H1 (cell line): Measurements from ENCODE around the gene TIAL1. TPM values are rescaled to one million over a fixed set of nuclear protein-coding genes. Genes with fewer than 3 reads are reported as not detected.

ENCODE experiments used
- CTCF ChIA-PET: fragments of 300-600 bp; sonication (Branson Sonifier 250); formaldehyde crosslinking; loops from one replicate; lab custom pipeline; 2021; ENCODE audit not compliant: partially characterized antibody; lab: Charles Lee
- POLR2A ChIA-PET: fragments of 300-600 bp; sonication (Branson Sonifier 250); formaldehyde crosslinking; loops from one replicate; lab custom pipeline; 2021; ENCODE audit warnings: inconsistent platforms; ENCODE audit not compliant: partially characterized antibody; lab: Charles Lee
- DNase-seq, 2 experiments: peaks; one replicate each; pipeline versions ENCODE4 v3.0.0 to v3.0.0-alpha.2; 2010 to 2022; ENCODE audit warnings: low spot score in 2 of 2, low read depth in 1 of 2, mixed read lengths in 1 of 2
- FAIRE-seq: peaks from 2 replicates; lab custom pipeline; 2011; peaks lifted over from hg19 to GRCh38; lab: Jason Lieb, UNC
- H2AFZ ChIP-seq: 2 replicates; pipeline ENCODE4 v1.8.1; 2012; ENCODE audit warnings: low read length, inconsistent platforms
- H2AK5ac ChIP-seq: 2 replicates; pipeline ENCODE4 v1.6.1; 2013; ENCODE audit warnings: low read depth, low read length
- H2BK120ac ChIP-seq: replicated peaks from 2 replicates; pipeline ENCODE3; 2013; ENCODE audit warnings: low read depth, low read length, inconsistent platforms
- H2BK12ac ChIP-seq: 2 replicates; pipeline ENCODE4 v1.6.1; 2013; ENCODE audit warnings: low read depth, low read length
- H2BK15ac ChIP-seq: 2 replicates; pipeline ENCODE4 v1.6.1; 2013; ENCODE audit warnings: low read length
- H2BK20ac ChIP-seq: 2 replicates; pipeline ENCODE4 v1.6.1; 2013; ENCODE audit warnings: low read length
- H2BK5ac ChIP-seq: 2 replicates; pipeline ENCODE4 v1.6.1; 2013; ENCODE audit warnings: low read depth, low read length
- H3K14ac ChIP-seq: 2 replicates; pipeline ENCODE4 v1.6.1; 2013; ENCODE audit warnings: inconsistent platforms; ENCODE audit not compliant: insufficient read length
- H3K18ac ChIP-seq: 2 replicates; pipeline ENCODE4 v1.6.1; 2013; ENCODE audit warnings: low read length; ENCODE audit errors: extremely low read depth
- H3K23ac ChIP-seq: 2 replicates; pipeline ENCODE4 v1.6.1; 2013; ENCODE audit warnings: inconsistent platforms; ENCODE audit not compliant: insufficient read length
- H3K23me2 ChIP-seq: 2 replicates; pipeline ENCODE4 v1.6.1; 2013; ENCODE audit warnings: low read depth, low read length
- H3K27ac ChIP-seq: 2 replicates; pipeline ENCODE4 v1.6.1; 2011; ENCODE audit warnings: low read depth, low read length, inconsistent platforms
- H3K27me3 ChIP-seq, 4 experiments: replicated peaks in 1 of 4; 1 replicate in 1 of 4; 2 replicates in 3 of 4; pipeline versions ENCODE4 v1.6.1 to v1.8.1; 2011 to 2013; ENCODE audit warnings: low read length in 3 of 4, mild to moderate bottlenecking in 3 of 4, inconsistent platforms in 2 of 4, mixed read lengths in 2 of 4, moderate library complexity in 1 of 4; ENCODE audit not compliant: control insufficient read depth in 3 of 4, insufficient read depth in 3 of 4; ENCODE audit errors: extremely low read depth in 1 of 4
- H3K36me3 ChIP-seq, 4 experiments: 2 replicates each; pipeline versions ENCODE4 v1.6.1 to v1.8.1; 2011 to 2013; ENCODE audit warnings: mild to moderate bottlenecking in 4 of 4, low read length in 3 of 4, moderate library complexity in 2 of 4, control low read depth in 1 of 4, inconsistent platforms in 1 of 4; ENCODE audit not compliant: insufficient read depth in 4 of 4, control insufficient read depth in 2 of 4
- H3K4ac ChIP-seq: replicated peaks from 2 replicates; pipeline ENCODE3; 2013; ENCODE audit warnings: low read length, low read depth, mixed read lengths, inconsistent platforms; ENCODE audit not compliant: insufficient read length
- H3K4me1 ChIP-seq, 4 experiments: replicated peaks in 1 of 4; 1 replicate in 1 of 4; 2 replicates in 3 of 4; pipeline versions ENCODE4 v1.6.1 to v1.8.1; 2011 to 2013; ENCODE audit warnings: low read length in 3 of 4, inconsistent platforms in 2 of 4, mixed read lengths in 1 of 4; ENCODE audit not compliant: insufficient read depth in 4 of 4, control insufficient read depth in 3 of 4
- H3K4me2 ChIP-seq, 2 experiments: 2 replicates each; pipeline versions ENCODE4 v1.6.1 to v1.8.1; 2011 to 2013; ENCODE audit warnings: low read depth in 2 of 2, low read length in 2 of 2, control low read depth in 1 of 2, inconsistent platforms in 1 of 2, mild to moderate bottlenecking in 1 of 2; ENCODE audit not compliant: insufficient read depth in 1 of 2
- H3K4me3 ChIP-seq, 4 experiments: fragments of 200-600, 300-600 bp in 1 of 4; sonication (generic), shearing (Covaris generic), sonication (Bioruptor Twin) in 1 of 4; 2 replicates each; pipeline versions ENCODE4 v1.5.1 to v1.8.1; 2011 to 2016; ENCODE audit warnings: low read length in 4 of 4, low read depth in 3 of 4, control low read depth in 2 of 4, inconsistent platforms in 2 of 4, mild to moderate bottlenecking in 2 of 4, mixed read lengths in 1 of 4, moderate library complexity in 1 of 4; ENCODE audit not compliant: insufficient read depth in 2 of 4; ENCODE audit errors: extremely low read depth in 1 of 4
- H3K56ac ChIP-seq: replicated peaks from 2 replicates; pipeline ENCODE3; 2013; ENCODE audit warnings: low read depth, mild to moderate bottlenecking, mixed read lengths, low read length, inconsistent platforms; ENCODE audit not compliant: insufficient read length
- H3K79me1 ChIP-seq: 2 replicates; pipeline ENCODE4 v1.6.1; 2013; ENCODE audit warnings: low read depth, low read length, control low read depth
- H3K79me2 ChIP-seq, 2 experiments: 2 replicates each; pipeline versions ENCODE4 v1.6.1 to v1.8.1; 2012 to 2013; ENCODE audit warnings: low read length in 2 of 2, mild to moderate bottlenecking in 2 of 2, inconsistent platforms in 1 of 2; ENCODE audit not compliant: insufficient read depth in 2 of 2, control insufficient read depth in 1 of 2
- H3K9ac ChIP-seq, 4 experiments: replicated peaks in 1 of 4; 1 replicate in 1 of 4; 2 replicates in 3 of 4; pipeline versions ENCODE4 v1.6.1 to v1.8.1; 2011 to 2013; ENCODE audit warnings: low read depth in 3 of 4, low read length in 3 of 4, control low read depth in 2 of 4, mild to moderate bottlenecking in 2 of 4, moderate library complexity in 2 of 4, inconsistent platforms in 1 of 4; ENCODE audit errors: extremely low read depth in 1 of 4
- H3K9me3 ChIP-seq, 2 experiments: 2 replicates each; pipeline versions ENCODE4 v1.6.1 to v1.8.1; 2012 to 2013; ENCODE audit warnings: mild to moderate bottlenecking in 2 of 2, moderate library complexity in 2 of 2, control low read depth in 1 of 2, inconsistent platforms in 1 of 2, low read depth in 1 of 2, low read length in 1 of 2, mixed read lengths in 1 of 2; ENCODE audit not compliant: insufficient read depth in 2 of 2
- H4K20me1 ChIP-seq, 2 experiments: replicated peaks in 1 of 2; 2 replicates each; pipeline versions ENCODE3 to v1.8.1; 2011 to 2013; ENCODE audit warnings: inconsistent platforms in 2 of 2, low read length in 2 of 2, mild to moderate bottlenecking in 1 of 2; ENCODE audit not compliant: insufficient read depth in 2 of 2, control insufficient read depth in 1 of 2
- H4K5ac ChIP-seq: 2 replicates; pipeline ENCODE4 v1.6.1; 2013; ENCODE audit warnings: low read length, low read depth, mixed read lengths, inconsistent platforms; ENCODE audit not compliant: insufficient read length
- H4K8ac ChIP-seq: 2 replicates; pipeline ENCODE4 v1.8.0; 2013; ENCODE audit warnings: mild to moderate bottlenecking, moderate library complexity, low read length, inconsistent platforms; ENCODE audit not compliant: insufficient read depth; ENCODE audit errors: extremely low read depth
- H4K91ac ChIP-seq: replicated peaks from 2 replicates; pipeline ENCODE3; 2013; ENCODE audit warnings: low read length, mixed read lengths, inconsistent platforms; ENCODE audit not compliant: insufficient read length
- RAD21 ChIP-seq, 2 experiments: IDR thresholded peaks in 1 of 2; conservative IDR thresholded peaks in 1 of 2; 2 replicates each; pipeline ENCODE4 v1.6.1; 2011; ENCODE audit warnings: low read depth in 2 of 2, low read length in 2 of 2, improper control_type of control experiment in 1 of 2, inconsistent platforms in 1 of 2, mild to moderate bottlenecking in 1 of 2, moderate library complexity in 1 of 2
- WGBS, 2 experiments: shearing (Covaris generic) in 1 of 2; methylation state at CpG; one replicate each; pipeline versions ENCODE4 v1.1.6 to v1.1.7; 2013 to 2015; ENCODE audit warnings: low lambda C conversion rate in 2 of 2, mixed read lengths in 2 of 2, inconsistent platforms in 1 of 2, low coverage in 1 of 2, missing lambda C conversion rate in 1 of 2; ENCODE audit not compliant: insufficient replicate concordance in 2 of 2, insufficient coverage in 1 of 2, insufficient read length in 1 of 2; ENCODE audit errors: extremely low coverage in 1 of 2, missing lambda C conversion rate in 1 of 2; 5-methylcytosine and 5-hydroxymethylcytosine counted together
- polyA plus RNA-seq, 7 experiments: library from polyadenylated mRNA; depleted of rRNA in 3 of 7; stranded (reverse) in 5 of 7; unstranded in 2 of 7; fragments of >200 nt in 5 of 7; fragments of 200-250 nt in 2 of 7; gene quantifications; 1 replicate in 5 of 7; 2 replicates in 1 of 7; 4 replicates in 1 of 7; pipeline versions ENCODE4 v1.2.1 to v1.2.3, GENCODE V29; 2011 to 2013; ENCODE audit warnings: missing spikeins in 2 of 7, mixed read lengths in 2 of 7
- total RNA-seq: library from RNA; stranded (reverse); fragmentation: NEBNext Ultra II Directional; extraction: Animal tissue kit (Norgen Biotek cat#: 25700); gene quantifications from 2 replicates; pipeline ENCODE4 v1.2.1, GENCODE V29; 2021

TIAL1 gene
- total and polyA plus RNA-seq, 2 of the 8 experiments (the other 6 are each of a cell fraction or from before 2014, with no cell fraction given) = 50.4 to 166 TPM

DNA sequence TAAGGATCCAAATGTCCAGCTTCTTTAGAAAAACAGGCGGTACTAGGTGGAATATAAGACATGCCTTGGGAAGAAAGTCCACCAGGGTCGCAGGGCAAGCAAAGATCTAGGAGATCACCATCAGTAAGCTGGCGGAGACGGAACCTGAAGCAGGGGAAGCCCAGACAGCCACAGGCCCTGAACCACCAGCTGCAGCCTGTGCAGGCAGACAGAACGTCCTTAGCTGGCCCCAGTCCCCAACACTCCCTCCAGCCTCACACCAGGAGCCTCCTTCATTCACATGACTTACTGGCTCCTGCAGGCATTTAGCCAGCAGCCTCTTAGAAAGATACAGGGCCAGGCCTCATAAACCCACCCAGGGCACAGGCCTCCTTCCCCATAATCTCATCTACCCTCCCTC is 71.6 kb downstream of the TIAL1 start:
- no peak overlapping the region for H3K4ac ChIP-seq
- H4K5ac ChIP-seq = no peak overlapping the region
- H2BK20ac ChIP-seq = no peak overlapping the region
- no peak overlapping the region for H3K4me3 ChIP-seq
- H3K23ac ChIP-seq = no peak overlapping the region
- 88% methylated on average over 5 of the region's 5 CpGs; no CpG with 5 or more reads in 1 of the 2 experiments for WGBS, 2 experiments
- no peaks in the 10 kb centered on the region for H3K9me3 ChIP-seq
- H3K9ac ChIP-seq = no peak overlapping the region
- no peak overlapping the region for H4K91ac ChIP-seq
- H3K79me1 ChIP-seq = no peaks in the 10 kb centered on the region
- POLR2A ChIA-PET = interaction anchor here (1.7 kb wide), 1 partner anchor 346 kb away, joined by 3 read pairs; no protein-coding TSS in a partner anchor
- no peaks in the 10 kb centered on the region for H3K23me2 ChIP-seq
- H3K27ac ChIP-seq = no peak overlapping the region
- FAIRE-seq (no peak), DNase-seq (no peak)
- no peaks in the 10 kb centered on the region for H3K36me3 ChIP-seq
- H3K4me2 ChIP-seq = no peak overlapping the region
- H3K56ac ChIP-seq = no peak overlapping the region
- no peak overlapping the region for H2AFZ ChIP-seq
- H2AK5ac ChIP-seq = no peak overlapping the region
- H2BK15ac ChIP-seq = no peak overlapping the region
- H2BK120ac ChIP-seq = no peak overlapping the region
- H2BK12ac ChIP-seq = no peak overlapping the region
- H3K27me3 ChIP-seq = no peaks in the 10 kb centered on the region
- no peaks in the 10 kb centered on the region; a peak in 1 of 7 replicates for H3K4me1 ChIP-seq
- CTCF ChIA-PET = interaction anchor here (1.0 to 1.9 kb wide), 4 partner anchors 15 to 326 kb away, joined by 3 to 6 read pairs (median 4); no protein-coding TSS in a partner anchor
- H2BK5ac ChIP-seq = no peak overlapping the region
- no peak overlapping the region for H3K14ac ChIP-seq
- no peaks in the 10 kb centered on the region for H3K79me2 ChIP-seq
- H4K8ac ChIP-seq = no peak overlapping the region
- no peaks in the 10 kb centered on the region for H4K20me1 ChIP-seq
- no peak for TF ChIP-seq RAD21 (IDR thresholded peaks at IDR 0.05 in 1 of 2, conservative IDR thresholded peaks at IDR 0.05 in 1 of 2; ENCODE audit: low read depth in 2 of 2, low read length in 2 of 2)
- no peak overlapping the region for H3K18ac ChIP-seq
